Neuronal stem cell (in vitro differentiated cells): Measurements from ENCODE around the gene DEFB132.
"Not testable (repeated sequence)": the region's sequence is repeated elsewhere in the genome, so short reads cannot be mapped to it uniquely, and the experiment has no call there.

Source experiments
- DNase-seq: peaks from one replicate; pipeline ENCODE4 v3.0.0-alpha.2; 2013; ENCODE audit warnings: low spot score
- H2AFZ ChIP-seq: one replicate; pipeline ENCODE4 v1.6.1; 2013; ENCODE audit warnings: mild to moderate bottlenecking, low read length, inconsistent platforms
- H2AK5ac ChIP-seq: 2 replicates; pipeline ENCODE4 v1.6.1; 2013; ENCODE audit warnings: low read depth, mild to moderate bottlenecking, inconsistent platforms, low read length, moderate library complexity, mixed read lengths
- H2BK120ac ChIP-seq: 2 replicates; pipeline ENCODE4 v1.6.1; 2013; ENCODE audit warnings: low read depth, mild to moderate bottlenecking, inconsistent platforms, low read length, moderate library complexity, mixed read lengths
- H2BK12ac ChIP-seq: one replicate; pipeline ENCODE4 v1.6.1; 2013; ENCODE audit warnings: low read length, inconsistent platforms
- H2BK15ac ChIP-seq: 2 replicates; pipeline ENCODE4 v1.6.1; 2013; ENCODE audit warnings: mild to moderate bottlenecking, low read length, inconsistent platforms, mixed read lengths
- H2BK5ac ChIP-seq: one replicate; pipeline ENCODE4 v1.6.1; 2013; ENCODE audit warnings: inconsistent platforms, mild to moderate bottlenecking, low read length, moderate library complexity
- H3K14ac ChIP-seq: one replicate; pipeline ENCODE4 v1.6.1; 2013; ENCODE audit warnings: low read length, inconsistent platforms
- H3K18ac ChIP-seq: 2 replicates; pipeline ENCODE4 v1.6.1; 2013; ENCODE audit warnings: low read length, inconsistent platforms
- H3K23ac ChIP-seq: 2 replicates; pipeline ENCODE4 v1.6.1; 2013; ENCODE audit warnings: low read depth, mild to moderate bottlenecking, mixed read lengths, low read length, inconsistent platforms; ENCODE audit not compliant: poor library complexity
- H3K27ac ChIP-seq: replicated peaks from 3 replicates; pipeline ENCODE4 v1.5.1; 2013; ENCODE audit warnings: low read length, inconsistent platforms
- H3K27me3 ChIP-seq, 3 experiments: 2 replicates each; pipeline ENCODE4 v1.6.1; 2013; ENCODE audit warnings: low read length in 3 of 3, mild to moderate bottlenecking in 2 of 3, inconsistent platforms in 1 of 3, low read depth in 1 of 3, mixed read lengths in 1 of 3, moderate library complexity in 1 of 3; ENCODE audit not compliant: control insufficient read depth in 3 of 3, insufficient read depth in 3 of 3
- H3K36me3 ChIP-seq, 2 donors: replicated peaks in 1 of 2; 2 replicates each; pipeline ENCODE4 v1.6.1; 2013; ENCODE audit warnings: low read length in 2 of 2; ENCODE audit not compliant: control insufficient read depth in 2 of 2, insufficient read depth in 2 of 2
- H3K4ac ChIP-seq: 2 replicates; pipeline ENCODE4 v1.6.1; 2013; ENCODE audit warnings: inconsistent platforms, mild to moderate bottlenecking, low read length, moderate library complexity
- H3K4me1 ChIP-seq, 2 donors: 1 replicate in 1 of 2; 2 replicates in 1 of 2; pipeline ENCODE4 v1.6.1; 2013; ENCODE audit warnings: low read length in 2 of 2, low read depth in 1 of 2; ENCODE audit not compliant: control insufficient read depth in 2 of 2, insufficient read depth in 1 of 2
- H3K4me2 ChIP-seq: one replicate; pipeline ENCODE4 v1.6.1; 2013; ENCODE audit warnings: mild to moderate bottlenecking, low read length, inconsistent platforms; ENCODE audit not compliant: insufficient read depth, poor library complexity, severe bottlenecking
- H3K4me3 ChIP-seq, 2 donors: 2 replicates each; pipeline ENCODE4 v1.5.1; 2013; ENCODE audit warnings: low read length in 2 of 2, mild to moderate bottlenecking in 2 of 2, inconsistent platforms in 1 of 2, moderate library complexity in 1 of 2
- H3K79me1 ChIP-seq: one replicate; pipeline ENCODE4 v1.6.1; 2013; ENCODE audit warnings: low read depth, mild to moderate bottlenecking, inconsistent platforms, low read length, moderate library complexity
- H3K9ac ChIP-seq: one replicate; pipeline ENCODE4 v1.6.1; 2013; ENCODE audit warnings: mild to moderate bottlenecking, low read depth, low read length, inconsistent platforms; ENCODE audit not compliant: poor library complexity
- H3K9me3 ChIP-seq, 2 donors: replicated peaks in 1 of 2; 2 replicates each; pipeline versions ENCODE3 to v1.6.1; 2013; ENCODE audit warnings: low read length in 2 of 2, mild to moderate bottlenecking in 2 of 2, inconsistent platforms in 1 of 2, low read depth in 1 of 2, mixed read lengths in 1 of 2, moderate library complexity in 1 of 2; ENCODE audit not compliant: control insufficient read depth in 2 of 2, insufficient read depth in 1 of 2
- H4K8ac ChIP-seq: one replicate; pipeline ENCODE4 v1.6.1; 2013; ENCODE audit warnings: low read depth, mild to moderate bottlenecking, inconsistent platforms, low read length, moderate library complexity
- H4K91ac ChIP-seq: one replicate; pipeline ENCODE4 v1.6.1; 2013; ENCODE audit warnings: low read length, low read depth, mild to moderate bottlenecking, inconsistent platforms; ENCODE audit not compliant: poor library complexity
- WGBS, 2 donors: extraction: QIAGEN DNeasy Blood & Tissue Kit; methylation state at CpG; one replicate each; pipeline ENCODE4 v1.1.7; 2013; ENCODE audit warnings: missing lambda C conversion rate in 2 of 2, mixed read lengths in 1 of 2; ENCODE audit not compliant: insufficient read length in 2 of 2, insufficient replicate concordance in 1 of 2; ENCODE audit errors: extremely low coverage in 2 of 2; 5-methylcytosine and 5-hydroxymethylcytosine counted together

Gene DEFB132

GRCh38 chr20:252801-253200 is 4.7 kb upstream of the DEFB132 start:
- H2AFZ ChIP-seq: no peak overlapping the region

GRCh38 chr20:253447-253846 is 4.1 kb upstream of the DEFB132 start:
- H3K14ac ChIP-seq, H3K9me3 ChIP-seq, H3K27ac ChIP-seq, H2BK5ac ChIP-seq, H3K4ac ChIP-seq, H2BK15ac ChIP-seq, H2BK120ac ChIP-seq, H3K36me3 ChIP-seq, H3K79me1 ChIP-seq, H3K23ac ChIP-seq, H4K91ac ChIP-seq, H2AK5ac ChIP-seq, H3K4me2 ChIP-seq, DNase-seq, H3K4me3 ChIP-seq, H3K4me1 ChIP-seq, H4K8ac ChIP-seq, H2AFZ ChIP-seq, H2BK12ac ChIP-seq, H3K18ac ChIP-seq, H3K9ac ChIP-seq: not testable (repeated sequence)
- WGBS, 2 donors: no CpG with 5 or more reads among the region's 6 CpGs
- peaks cover 0 to 28% (median 5%) of the 10 kb centered on the region in 3 experiments for H3K27me3 ChIP-seq

More at GRCh38 chr20:252801-253200, 4.7 kb upstream of the DEFB132 start:
- Histone ChIP-seq H2BK120ac (no peak overlapping the region), H3K14ac (no peak overlapping the region), H3K9ac (no peak overlapping the region), H3K27ac (no peak overlapping the region), H3K27me3 (peaks cover 0 to 22% (median 3%) of the 10 kb centered on the region in 3 experiments), H3K36me3 (no peaks in the 10 kb centered on the region), H3K4ac (no peak overlapping the region), H4K8ac (no peak overlapping the region), H4K91ac (no peak overlapping the region), H3K18ac (no peak overlapping the region), H3K4me1 (no peaks in the 10 kb centered on the region), H3K23ac (no peak overlapping the region), H2BK5ac (no peak overlapping the region), H2BK12ac (no peak overlapping the region), H3K4me2 (no peak overlapping the region), H3K79me1 (no peaks in the 10 kb centered on the region), H2BK15ac (no peak overlapping the region), H3K4me3 (no peak overlapping the region), H2AK5ac (no peak overlapping the region), H3K9me3 (no peaks in the 10 kb centered on the region)
- DNase-seq: no peak
- no CpG with 5 or more reads among the region's 2 CpGs for WGBS, 2 donors

DNA sequence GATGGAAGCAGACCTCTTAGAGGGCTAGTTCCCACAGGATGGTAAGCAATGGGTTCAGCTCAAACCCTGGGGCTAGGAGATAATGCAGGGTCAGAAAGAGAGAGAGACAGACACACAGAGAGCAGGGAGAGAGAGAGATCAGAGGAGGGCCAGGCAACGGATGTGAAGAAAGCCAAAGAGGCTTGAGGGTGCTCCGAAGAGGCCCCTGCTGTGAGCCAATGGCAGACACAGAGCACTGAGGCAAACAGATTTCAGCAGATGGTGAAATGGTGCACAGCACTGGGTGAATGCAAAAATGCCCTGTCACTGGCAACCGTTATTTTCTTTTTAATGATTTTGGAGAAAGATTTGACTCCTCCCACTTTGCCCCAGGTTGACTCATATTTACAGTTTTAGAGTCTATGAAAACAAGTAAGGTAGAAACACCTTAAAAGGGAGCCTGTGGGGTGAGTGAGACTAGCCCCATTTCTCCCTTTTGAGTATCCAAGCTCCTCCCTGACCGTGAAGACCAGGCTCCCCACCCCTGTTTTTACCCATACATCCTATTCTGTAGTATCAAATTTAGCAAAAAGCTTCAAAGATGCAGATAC is 840 bp downstream of the DEFB132 start:
- no peak overlapping the region for H2BK15ac ChIP-seq
- H3K27me3 ChIP-seq: peaks cover 0 to 26% (median 5%) of the 10 kb centered on the region in 3 experiments
- H4K8ac ChIP-seq: no peak overlapping the region
- no peaks in the 10 kb centered on the region for H3K79me1 ChIP-seq
- no peak overlapping the region for H3K27ac ChIP-seq
- H3K9ac ChIP-seq: no peak overlapping the region
- H3K9me3 ChIP-seq: no peaks in the 10 kb centered on the region
- H3K36me3 ChIP-seq: no peaks in the 10 kb centered on the region
- no CpG with 5 or more reads among the region's 4 CpGs for WGBS, 2 donors
- no peak overlapping the region for H2AK5ac ChIP-seq
- H3K4me3 ChIP-seq: no peak overlapping the region
- no peaks in the 10 kb centered on the region for H3K4me1 ChIP-seq
- H2BK5ac ChIP-seq: no peak overlapping the region
- H2BK120ac ChIP-seq: no peak overlapping the region
- H3K14ac ChIP-seq: no peak overlapping the region
- H3K4ac ChIP-seq: no peak overlapping the region
- no peak overlapping the region for H2BK12ac ChIP-seq
- no peak for DNase-seq
- no peak overlapping the region for H3K18ac ChIP-seq
- no peak overlapping the region for H4K91ac ChIP-seq
- H3K23ac ChIP-seq: no peak overlapping the region
- no peak overlapping the region for H3K4me2 ChIP-seq
- H2AFZ ChIP-seq: no peak overlapping the region

- H3K4me3 ChIP-seq: no peak overlapping the region
- no peak overlapping the region for H2BK12ac ChIP-seq
- peaks cover 0 to 26% (median 5%) of the 10 kb centered on the region in 3 experiments for H3K27me3 ChIP-seq
- H2AFZ ChIP-seq: no peak overlapping the region
- no peak overlapping the region for H4K91ac ChIP-seq
- no peak overlapping the region for H3K9ac ChIP-seq
- no peak overlapping the region for H2BK15ac ChIP-seq
- H3K36me3 ChIP-seq: no peaks in the 10 kb centered on the region
- H3K27ac ChIP-seq: no peak overlapping the region
- no peaks in the 10 kb centered on the region for H3K79me1 ChIP-seq
- no peak overlapping the region for H4K8ac ChIP-seq
- H3K18ac ChIP-seq: no peak overlapping the region
- H2AK5ac ChIP-seq: no peak overlapping the region
- DNase-seq: no peak
- H3K4me2 ChIP-seq: no peak overlapping the region
- no CpG with 5 or more reads among the region's 8 CpGs for WGBS, 2 donors
- H2BK120ac ChIP-seq: no peak overlapping the region
- H2BK5ac ChIP-seq: no peak overlapping the region
- no peaks in the 10 kb centered on the region for H3K9me3 ChIP-seq
- H3K23ac ChIP-seq: no peak overlapping the region
- no peak overlapping the region for H3K14ac ChIP-seq
- no peaks in the 10 kb centered on the region for H3K4me1 ChIP-seq
- H3K4ac ChIP-seq: no peak overlapping the region
Measured at GRCh38 chr20:258963-259362, 1.4 kb downstream of the DEFB132 start.
